Retinal pigment epithelial cell (primary cell): ENCODE measurements around the gene PPP1R12C.

Experiments
- DNase-seq: peaks from one replicate; pipeline ENCODE4 v3.0.0-alpha.2; 2010; ENCODE audit warnings: low read depth
- H3K4me3 ChIP-seq: 2 replicates; pipeline ENCODE4 v1.5.1; 2011; ENCODE audit warnings: mild to moderate bottlenecking, low read length, control low read depth, moderate library complexity
- TF ChIP-seq, protein P1 (sequence below): conservative IDR thresholded peaks from 2 replicates; pipeline ENCODE4 v1.5.1; 2011; ENCODE audit warnings: low read depth, low read length, control low read depth, inconsistent platforms

The PPP1R12C gene

GRCh38 chr19:55041627-55042343, 75.7 kb downstream of the PPP1R12C start:
- TF ChIP-seq, protein P1, sequence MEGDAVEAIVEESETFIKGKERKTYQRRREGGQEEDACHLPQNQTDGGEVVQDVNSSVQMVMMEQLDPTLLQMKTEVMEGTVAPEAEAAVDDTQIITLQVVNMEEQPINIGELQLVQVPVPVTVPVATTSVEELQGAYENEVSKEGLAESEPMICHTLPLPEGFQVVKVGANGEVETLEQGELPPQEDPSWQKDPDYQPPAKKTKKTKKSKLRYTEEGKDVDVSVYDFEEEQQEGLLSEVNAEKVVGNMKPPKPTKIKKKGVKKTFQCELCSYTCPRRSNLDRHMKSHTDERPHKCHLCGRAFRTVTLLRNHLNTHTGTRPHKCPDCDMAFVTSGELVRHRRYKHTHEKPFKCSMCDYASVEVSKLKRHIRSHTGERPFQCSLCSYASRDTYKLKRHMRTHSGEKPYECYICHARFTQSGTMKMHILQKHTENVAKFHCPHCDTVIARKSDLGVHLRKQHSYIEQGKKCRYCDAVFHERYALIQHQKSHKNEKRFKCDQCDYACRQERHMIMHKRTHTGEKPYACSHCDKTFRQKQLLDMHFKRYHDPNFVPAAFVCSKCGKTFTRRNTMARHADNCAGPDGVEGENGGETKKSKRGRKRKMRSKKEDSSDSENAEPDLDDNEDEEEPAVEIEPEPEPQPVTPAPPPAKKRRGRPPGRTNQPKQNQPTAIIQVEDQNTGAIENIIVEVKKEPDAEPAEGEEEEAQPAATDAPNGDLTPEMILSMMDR: no peak
- no peak for DNase-seq

DNA sequence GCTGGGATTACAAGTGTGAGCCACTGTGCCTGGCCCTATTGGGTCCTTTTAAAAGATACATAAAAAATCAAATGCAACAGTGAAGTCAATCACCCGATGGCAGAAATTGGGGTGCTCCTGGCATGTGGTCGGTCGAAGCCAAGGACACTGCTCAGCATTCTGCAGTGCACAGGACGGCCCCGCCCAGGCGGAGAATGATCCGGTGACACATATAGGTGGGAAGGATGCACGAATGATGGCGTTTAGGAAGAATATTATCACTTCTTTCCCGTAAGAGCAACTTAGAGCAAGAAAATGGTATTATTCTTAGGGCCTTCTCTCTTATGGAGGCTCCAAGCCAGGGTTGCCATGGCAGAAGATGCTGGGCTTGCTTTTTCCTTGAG, 76.2 kb downstream of the PPP1R12C start:
- TF ChIP-seq, protein P1: no peak
- no peak overlapping the region for H3K4me3 ChIP-seq
- no peak for DNase-seq

More at GRCh38 chr19:55041627-55042343, 75.7 kb downstream of the PPP1R12C start:
- no peak overlapping the region for H3K4me3 ChIP-seq
